Measurements from ENCODE around the gene KRT26.
"Not testable (repeated sequence)": the region's sequence is repeated elsewhere in the genome, so short reads cannot be mapped to it uniquely, and the experiment has no call there.

KRT26 gene, protein sequence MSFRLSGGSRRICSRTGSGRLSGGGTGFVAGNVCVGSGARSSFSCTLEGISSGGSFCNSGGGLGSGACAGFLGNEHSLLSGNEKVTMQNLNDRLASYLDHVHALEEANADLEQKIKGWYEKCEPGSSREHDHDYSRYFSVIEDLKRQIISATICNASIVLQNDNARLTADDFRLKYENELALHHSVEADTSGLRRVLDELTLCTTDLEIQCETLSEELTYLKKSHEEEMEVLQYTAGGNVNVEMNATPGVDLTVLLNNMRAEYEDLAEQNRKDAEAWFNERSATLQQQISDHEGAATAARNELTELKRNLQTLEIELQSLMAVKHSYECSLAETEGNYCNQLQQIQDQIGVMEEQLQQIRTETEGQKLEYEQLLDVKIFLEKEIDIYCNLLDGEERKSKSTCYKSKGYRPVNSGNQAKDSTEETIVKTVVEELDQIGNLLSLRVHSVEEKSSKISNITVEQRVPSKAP

GRCh38 chr17:40772101-40772500, at the start of gene KRT26:
Gene KRT26 (minus strand): TSS chr17:40772201. CDS start chr17:40772113, 88 bp downstream.
- in situ Hi-C loops (cut with HindIII; ENCODE audit: low sequenced_read_pairs), result no loop called here

DNA sequence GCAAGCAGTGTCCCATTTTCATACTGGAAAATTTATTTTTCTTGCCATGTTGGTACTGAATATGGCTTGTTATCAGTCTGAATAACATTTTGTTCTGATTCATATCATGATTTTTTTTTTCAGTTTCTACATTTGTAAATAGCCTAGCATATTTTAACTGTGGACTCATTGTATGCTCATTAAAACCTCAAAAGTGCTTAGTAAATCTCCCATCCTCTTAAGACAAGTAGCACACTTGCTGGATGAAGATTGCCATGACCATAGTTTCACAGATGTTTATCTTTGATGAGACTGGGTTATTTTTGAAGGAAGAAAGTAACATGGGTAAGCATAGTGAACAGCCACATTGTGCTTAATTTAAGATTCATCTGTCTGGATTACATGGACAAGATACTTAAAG, 49.5 kb upstream of the KRT26 start:
- in situ Hi-C loops (cut with HindIII; ENCODE audit: low sequenced_read_pairs), result no loop called here

GRCh38 chr17:40820228-40820838, 48.3 kb upstream of the KRT26 start:
- in situ Hi-C loops (cut with HindIII; ENCODE audit: low sequenced_read_pairs), result no loop called here

- in situ Hi-C loops (cut with HindIII; ENCODE audit: low sequenced_read_pairs), result no loop called here
These were observed 47.6 kb upstream of the KRT26 start for GRCh38 chr17:40819528-40820125.

- in situ Hi-C loops (cut with HindIII; ENCODE audit: low sequenced_read_pairs), result no loop called here
These were observed 46.9 kb upstream of the KRT26 start for GRCh38 chr17:40818733-40819527.

- in situ Hi-C loops (cut with HindIII; ENCODE audit: low sequenced_read_pairs), result no loop called here
These were observed 46.3 kb upstream of the KRT26 start for GRCh38 chr17:40818343-40818732.

DNA sequence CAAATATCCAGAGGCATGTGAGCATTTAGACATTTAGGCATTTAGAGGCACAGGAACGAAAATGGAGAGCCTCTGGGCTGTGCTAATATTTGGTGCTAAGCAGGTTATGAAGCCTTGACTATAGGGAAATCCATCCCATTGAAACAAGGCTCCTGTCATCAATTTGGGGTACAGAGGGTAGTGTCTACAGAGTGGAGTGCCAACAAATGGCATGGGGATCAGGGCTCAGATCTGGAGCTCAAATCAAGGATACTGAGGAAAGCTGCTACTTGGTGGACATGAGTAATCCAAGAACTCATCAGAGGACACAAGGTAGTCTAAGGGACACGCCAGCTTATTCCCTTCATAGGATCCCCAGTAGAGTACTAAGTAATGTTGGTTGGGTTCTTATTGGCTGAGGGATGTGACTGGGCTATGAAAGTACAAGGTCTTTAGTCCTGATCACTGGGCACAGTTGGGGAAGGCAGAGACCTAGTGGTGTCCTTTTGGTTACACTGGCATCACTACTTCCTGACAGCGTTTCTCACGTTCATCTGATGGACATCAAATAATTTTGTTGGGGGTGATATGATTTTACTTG, 45.2 kb upstream of the KRT26 start:
- in situ Hi-C loops (cut with HindIII; ENCODE audit: low sequenced_read_pairs), result no loop called here

GRCh38 chr17:40816569-40816968, 44.6 kb upstream of the KRT26 start:
- in situ Hi-C loops (cut with HindIII; ENCODE audit: low sequenced_read_pairs), result no loop called here

DNA sequence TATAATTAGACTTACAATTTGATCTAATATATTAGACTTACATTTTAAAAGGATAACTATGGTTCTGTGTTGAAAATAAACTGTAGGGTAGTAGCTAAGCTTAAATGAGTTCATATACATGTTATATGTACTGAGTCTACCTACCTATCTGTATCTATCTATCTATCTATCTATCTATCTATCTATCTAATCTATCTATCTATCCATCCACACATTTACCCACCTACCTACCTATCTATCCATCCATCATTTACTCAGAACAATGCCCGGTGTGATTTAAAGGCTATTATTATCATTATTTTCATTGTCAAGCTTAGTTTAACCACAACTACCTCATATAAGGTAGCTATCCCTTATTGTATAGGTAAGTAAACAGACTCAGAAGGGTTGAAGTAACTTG, 43.4 kb upstream of the KRT26 start:
- in situ Hi-C loops (cut with HindIII; ENCODE audit: low sequenced_read_pairs), result no loop called here

DNA sequence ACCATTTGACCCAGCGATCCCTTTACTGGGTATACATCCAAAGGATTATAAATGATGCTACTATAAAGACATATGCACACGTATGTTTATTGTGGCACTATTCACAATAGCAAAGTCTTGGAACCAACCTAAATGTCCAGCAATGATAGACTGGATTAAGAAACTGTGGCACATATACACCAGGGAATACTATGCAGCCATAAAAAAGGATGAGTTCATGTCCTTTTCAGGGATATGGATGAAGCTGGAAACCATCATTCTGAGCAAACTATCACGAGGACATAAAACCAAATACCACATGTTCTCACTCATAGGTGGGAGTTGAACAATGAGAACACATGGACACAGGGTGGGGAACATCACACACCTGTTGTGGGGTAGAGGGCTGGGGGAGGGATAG, 42.7 kb upstream of the KRT26 start:
- in situ Hi-C loops (cut with HindIII; ENCODE audit: low sequenced_read_pairs), result not testable (repeated sequence)

DNA sequence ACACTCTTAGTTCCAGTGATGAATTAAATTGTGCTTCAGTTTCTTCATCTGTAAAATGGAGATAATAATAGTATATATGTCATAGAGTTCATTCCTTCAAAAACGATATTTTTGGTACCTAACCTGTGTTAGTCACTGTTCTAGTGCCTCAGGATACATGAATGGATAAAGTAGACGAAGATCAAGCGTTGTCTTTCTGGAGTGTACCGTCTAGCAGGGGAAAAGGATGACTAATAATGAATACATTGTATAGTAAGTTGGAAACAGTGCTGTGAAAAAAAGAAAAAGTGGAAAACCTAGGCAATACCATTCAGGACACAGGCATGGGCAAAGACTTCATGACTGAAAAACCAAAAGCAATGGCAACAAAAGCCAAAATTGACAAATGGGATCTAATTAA, 41.8 kb upstream of the KRT26 start:
- in situ Hi-C loops (cut with HindIII; ENCODE audit: low sequenced_read_pairs), result no loop called here

- in situ Hi-C loops (cut with HindIII; ENCODE audit: low sequenced_read_pairs), result no loop called here
These were observed 40.6 kb upstream of the KRT26 start for GRCh38 chr17:40812639-40813038.

DNA sequence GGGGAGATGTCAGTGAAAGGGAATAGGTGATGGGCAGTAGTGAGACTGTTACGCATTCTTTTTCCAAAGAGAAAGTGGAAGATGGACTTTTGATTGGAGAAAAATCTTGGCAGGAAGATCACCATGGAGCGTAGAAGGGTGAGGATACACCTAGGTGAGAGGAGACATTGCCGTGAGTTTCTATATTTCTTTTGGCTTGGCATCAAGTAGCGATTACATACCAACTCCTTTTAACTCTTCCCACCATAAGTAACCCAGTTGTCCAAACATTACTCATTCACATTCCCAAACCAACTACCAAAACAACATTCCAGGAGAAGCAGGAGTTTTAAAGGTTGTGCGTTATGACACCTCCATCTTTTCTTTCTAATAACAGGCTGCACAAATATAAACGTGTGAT, 38.5 kb upstream of the KRT26 start:
- in situ Hi-C loops (cut with HindIII; ENCODE audit: low sequenced_read_pairs), result no loop called here

DNA sequence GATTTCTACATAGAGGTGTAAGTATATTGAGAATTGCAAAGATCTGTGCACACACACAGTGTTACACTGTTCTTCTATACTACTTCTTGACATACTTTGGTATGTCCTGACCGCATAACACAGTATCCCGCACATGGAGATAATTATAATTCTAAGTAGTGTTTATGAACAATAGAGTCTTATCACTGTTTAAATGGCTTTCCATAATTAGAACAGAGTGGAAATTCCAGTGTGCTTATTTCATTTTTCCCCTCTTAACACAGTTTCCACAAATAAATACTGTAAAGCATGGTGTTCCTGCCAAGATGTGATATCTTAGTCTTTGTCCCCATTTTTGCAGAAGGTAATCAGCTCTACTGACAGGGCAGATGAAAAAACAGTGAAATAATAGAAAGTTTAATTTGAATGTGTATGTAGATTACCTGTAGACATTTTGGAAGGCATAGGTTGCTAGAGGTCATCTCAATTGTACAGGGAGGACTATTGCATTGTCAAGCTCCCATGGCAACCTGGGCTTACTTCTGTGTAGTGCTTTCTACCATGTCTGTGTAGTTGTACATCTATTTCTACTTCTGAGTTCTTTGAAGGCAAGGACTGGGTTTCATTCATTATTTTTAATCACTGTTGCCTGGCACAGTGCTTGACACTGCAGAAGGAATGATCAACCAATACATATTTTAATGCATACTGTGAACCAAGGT, 37.9 kb upstream of the KRT26 start:
- in situ Hi-C loops (cut with HindIII; ENCODE audit: low sequenced_read_pairs), result no loop called here

- in situ Hi-C loops (cut with HindIII; ENCODE audit: low sequenced_read_pairs), result no loop called here
These were observed 34.1 kb upstream of the KRT26 start for GRCh38 chr17:40806131-40806530.

DNA sequence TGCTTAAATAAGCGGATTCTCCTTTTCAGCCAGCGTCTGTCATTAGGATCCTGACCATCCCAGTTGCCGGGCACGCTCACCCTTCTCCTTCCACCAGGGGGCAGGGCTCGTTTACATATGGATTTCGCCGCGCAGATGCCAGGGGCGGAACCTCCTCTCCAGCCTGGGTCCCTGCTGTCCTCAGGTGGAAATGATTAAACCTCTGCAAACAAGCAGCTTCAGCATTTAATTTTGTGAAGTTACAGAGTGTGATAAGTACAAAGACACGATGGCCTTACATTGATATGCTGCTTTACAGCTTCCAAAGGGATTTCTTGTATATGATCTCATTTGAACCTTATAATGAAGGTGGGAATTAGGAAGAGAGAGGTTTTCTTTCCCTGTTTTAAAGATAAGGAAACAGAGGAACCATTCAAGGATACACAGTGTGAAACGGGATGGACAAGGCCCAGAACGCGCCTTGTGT, 31.6 kb upstream of the KRT26 start:
- in situ Hi-C loops (cut with HindIII; ENCODE audit: low sequenced_read_pairs), result no loop called here

DNA sequence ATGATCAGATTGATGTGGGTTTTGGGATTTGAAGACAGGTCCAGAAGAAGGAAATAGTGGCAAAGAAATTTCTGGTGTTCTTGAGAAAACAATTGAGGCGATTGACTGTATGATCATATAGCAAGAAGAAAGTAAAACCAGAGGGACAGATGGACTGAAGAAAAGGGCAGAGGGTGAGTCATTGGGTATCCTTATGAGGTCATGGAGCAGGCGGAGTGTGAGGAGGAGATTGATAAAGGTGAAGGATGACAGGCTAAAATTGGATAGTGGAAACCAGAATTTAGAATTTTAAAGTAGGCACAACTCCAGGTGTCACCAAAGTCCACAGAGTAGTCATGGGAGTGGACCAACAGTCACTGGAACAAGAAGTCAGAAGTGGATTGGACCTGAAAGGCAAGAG, 29.2 kb upstream of the KRT26 start:
- in situ Hi-C loops (cut with HindIII; ENCODE audit: low sequenced_read_pairs), result no loop called here

DNA sequence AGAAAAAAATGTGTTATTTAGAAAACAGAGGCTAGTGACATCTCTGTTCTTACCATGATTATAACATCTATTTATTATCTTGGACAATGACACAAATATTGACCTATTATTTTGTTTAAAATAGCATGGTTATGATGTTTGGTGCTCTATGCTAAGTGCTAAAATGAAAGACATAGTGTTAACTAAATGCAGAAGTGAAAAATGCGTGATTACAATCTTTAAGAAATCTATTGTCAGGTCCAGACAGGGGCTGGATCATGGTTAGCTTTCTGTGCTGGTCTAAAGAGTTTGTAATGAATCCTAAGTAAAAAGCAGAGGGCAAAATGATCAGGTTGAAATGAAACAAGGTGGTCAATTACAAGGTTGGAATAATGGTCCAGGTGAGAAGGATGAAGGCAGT, 28.4 kb upstream of the KRT26 start:
- in situ Hi-C loops (cut with HindIII; ENCODE audit: low sequenced_read_pairs), result no loop called here

DNA sequence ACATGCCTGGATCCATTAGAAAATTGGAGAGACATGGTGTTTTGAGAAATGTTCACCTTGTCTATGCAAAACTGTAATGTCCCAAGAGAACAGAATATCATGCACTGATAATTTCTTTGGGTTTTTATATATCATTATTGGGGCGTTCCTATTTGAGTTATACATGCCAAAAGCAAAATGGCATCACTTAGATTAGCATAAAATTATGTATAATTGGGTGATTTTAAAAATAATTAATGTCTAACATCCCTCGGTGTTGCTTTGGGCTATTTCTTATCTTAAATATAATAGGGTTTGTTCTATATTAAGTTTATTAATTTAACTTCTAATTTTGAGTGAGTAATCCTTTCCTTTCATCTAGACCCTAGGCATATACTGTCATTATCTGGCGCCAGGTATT, 27.9 kb upstream of the KRT26 start, which contains the start of gene KRT28:
TSS of gene KRT28 (minus strand) at position 101 of the 400 bp plus-strand sequence. CDS start at position 35, 66 bp downstream.
- in situ Hi-C loops (cut with HindIII; ENCODE audit: low sequenced_read_pairs), result no loop called here

- in situ Hi-C loops (cut with HindIII; ENCODE audit: low sequenced_read_pairs), result no loop called here
These were observed 24.8 kb upstream of the KRT26 start for GRCh38 chr17:40796846-40797245.

All from endothelial cell of hepatic sinusoid (primary cell).